Measurements from ENCODE around the gene MRPL44. TPM values are rescaled to one million over a fixed set of nuclear protein-coding genes. Genes with fewer than 3 reads are reported as not detected.

MRPL44 gene
- total and polyA plus RNA-seq, 2 of the 13 experiments (the other 11 are each of a cell fraction or from before 2014, with no cell fraction given): 38.4 to 78.0 TPM

DNA sequence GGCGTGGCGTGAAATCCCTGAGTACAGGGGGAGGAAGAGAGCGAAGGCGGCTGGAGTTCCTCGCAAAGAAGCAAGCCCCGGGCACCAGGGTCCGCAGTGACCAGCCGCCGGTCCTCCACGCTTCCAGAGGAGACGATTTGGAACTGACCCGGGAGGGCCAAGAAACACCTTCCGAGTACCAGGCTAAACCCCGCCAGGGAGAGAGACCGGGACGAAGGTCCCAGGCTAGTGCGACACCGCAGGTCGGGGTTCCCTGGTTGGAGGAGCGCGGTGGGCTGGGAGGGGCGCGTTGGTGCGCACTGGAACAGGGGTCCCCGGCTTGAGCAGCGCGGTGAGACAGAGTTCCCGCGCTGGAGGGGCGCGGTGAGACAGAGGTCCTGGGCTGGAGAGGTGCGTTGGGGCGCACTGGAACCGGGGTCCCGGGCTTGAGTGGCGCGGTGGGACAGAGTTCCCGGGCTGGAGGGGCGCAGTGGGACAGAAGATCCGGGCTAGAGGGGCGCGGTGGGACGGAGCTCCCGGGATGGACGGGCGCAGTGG, 13.0 kb upstream of the MRPL44 start (continued):
- TF ChIP-seq, protein P1, sequence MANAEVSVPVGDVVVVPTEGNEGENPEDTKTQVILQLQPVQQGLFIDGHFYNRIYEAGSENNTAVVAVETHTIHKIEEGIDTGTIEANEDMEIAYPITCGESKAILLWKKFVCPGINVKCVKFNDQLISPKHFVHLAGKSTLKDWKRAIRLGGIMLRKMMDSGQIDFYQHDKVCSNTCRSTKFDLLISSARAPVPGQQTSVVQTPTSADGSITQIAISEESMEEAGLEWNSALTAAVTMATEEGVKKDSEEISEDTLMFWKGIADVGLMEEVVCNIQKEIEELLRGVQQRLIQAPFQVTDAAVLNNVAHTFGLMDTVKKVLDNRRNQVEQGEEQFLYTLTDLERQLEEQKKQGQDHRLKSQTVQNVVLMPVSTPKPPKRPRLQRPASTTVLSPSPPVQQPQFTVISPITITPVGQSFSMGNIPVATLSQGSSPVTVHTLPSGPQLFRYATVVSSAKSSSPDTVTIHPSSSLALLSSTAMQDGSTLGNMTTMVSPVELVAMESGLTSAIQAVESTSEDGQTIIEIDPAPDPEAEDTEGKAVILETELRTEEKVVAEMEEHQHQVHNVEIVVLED (CRISPR knock-in tag; IDR thresholded peaks at IDR 0.05; ENCODE audit: borderline replicate concordance): no peak
- TF ChIP-seq POGK (CRISPR knock-in tag; conservative IDR thresholded peaks at IDR 0.05) (peak; percentile 52; the same call in 1 of the 2 replicates), CC2D1A (CRISPR knock-in tag; IDR thresholded peaks at IDR 0.05) (no peak), ZNF691 (CRISPR knock-in tag; IDR thresholded peaks at IDR 0.05; ENCODE audit: borderline replicate concordance, low read depth) (peak; percentile 71), ZKSCAN1 (IDR thresholded peaks at IDR 0.05; ENCODE audit: low read length) (no peak), ZFP1 (CRISPR knock-in tag; IDR thresholded peaks at IDR 0.05) (no peak), ZNF18 (CRISPR knock-in tag; IDR thresholded peaks at IDR 0.05; ENCODE audit: insufficient replicate concordance) (peak; percentile 36), HNRNPLL (IDR thresholded peaks at IDR 0.05; ENCODE audit: low read depth, low read length, poor library complexity, severe bottlenecking) (peak; percentile 83), ZNF530 (CRISPR knock-in tag; IDR thresholded peaks at IDR 0.05; ENCODE audit: low read depth) (no peak), REXO4 (CRISPR knock-in tag; IDR thresholded peaks at IDR 0.05; ENCODE audit: borderline replicate concordance) (no peak), ZSCAN20 (CRISPR knock-in tag; IDR thresholded peaks at IDR 0.05; ENCODE audit: borderline replicate concordance) (no peak), ZMYM4 (CRISPR knock-in tag; IDR thresholded peaks at IDR 0.05) (peak; percentile 68), STAG1 (CRISPR knock-in tag; IDR thresholded peaks at IDR 0.05) (no peak), AKAP8 (CRISPR knock-in tag; IDR thresholded peaks at IDR 0.05) (no peak; the same call in 1 of the 2 replicates), ZSCAN22 (CRISPR knock-in tag; IDR thresholded peaks at IDR 0.05) (no peak), ZSCAN29 (CRISPR knock-in tag; conservative IDR thresholded peaks at IDR 0.05) (no peak), ZFP90 (CRISPR knock-in tag; IDR thresholded peaks at IDR 0.05; ENCODE audit: borderline replicate concordance) (no peak), CHCHD3 (CRISPR knock-in tag; IDR thresholded peaks at IDR 0.05) (0 out of 2 replicates have a peak, but pooled peaks have one; percentile 83), ZNF234 (CRISPR knock-in tag; conservative IDR thresholded peaks at IDR 0.05) (peak; percentile 77; the same call in 1 of the 2 replicates), ZNF430 (CRISPR knock-in tag; IDR thresholded peaks at IDR 0.05) (no peak), CEBPB (IDR thresholded peaks at IDR 0.05; ENCODE audit: borderline replicate concordance, low read depth, low read length) (no peak), RFX3 (CRISPR knock-in tag; IDR thresholded peaks at IDR 0.05) (no peak), U2AF2 (IDR thresholded peaks at IDR 0.05; ENCODE audit: low read depth, low read length) (no peak), HNRNPK (IDR thresholded peaks at IDR 0.05; ENCODE audit: low read depth, low read length, poor library complexity, severe bottlenecking) (no peak), SMAD3 (CRISPR knock-in tag; IDR thresholded peaks at IDR 0.05) (no peak)
- TF ChIP-seq, protein P2, sequence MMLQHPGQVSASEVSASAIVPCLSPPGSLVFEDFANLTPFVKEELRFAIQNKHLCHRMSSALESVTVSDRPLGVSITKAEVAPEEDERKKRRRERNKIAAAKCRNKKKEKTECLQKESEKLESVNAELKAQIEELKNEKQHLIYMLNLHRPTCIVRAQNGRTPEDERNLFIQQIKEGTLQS (CRISPR knock-in tag; IDR thresholded peaks at IDR 0.05): no peak

Measured in HepG2 (cell line).